B cell (primary cell): ENCODE results near the gene CCKAR. TPM values are rescaled to one million over a fixed set of nuclear protein-coding genes. Genes with fewer than 3 reads are reported as not detected.

Experiments
- ATAC-seq: fragments of 200-7000 bp; cut with Tn5 transposase; one replicate; pipeline ENCODE4 v1.10.0; 2021; ENCODE audit warnings: low read depth, mild to moderate bottlenecking, moderate number of reproducible peaks, moderate library complexity
- CTCF ChIA-PET: fragments of 350-600 bp; sonication (Branson Sonifier 250); formaldehyde crosslinking; loops from one replicate; lab custom pipeline; 2021; ENCODE audit warnings: antibody characterized with exemption, inconsistent platforms; lab: Charles Lee
- POLR2A ChIA-PET: fragments of 350-600 bp; sonication (Branson Sonifier 250); formaldehyde crosslinking; loops from one replicate; lab custom pipeline; 2021; ENCODE audit warnings: antibody characterized with exemption; lab: Charles Lee
- DNase-seq: peaks from one replicate; pipeline ENCODE4 v3.0.0; 2013
- H2AFZ ChIP-seq: 2 replicates; pipeline ENCODE4 v1.6.1; 2012; ENCODE audit warnings: mild to moderate bottlenecking, low read depth, low read length; ENCODE audit not compliant: insufficient read depth, poor library complexity, severe bottlenecking
- H3K27ac ChIP-seq, 2 donors: 1 replicate in 1 of 2; 2 replicates in 1 of 2; pipeline ENCODE4 v1.5.1; 2012 to 2013; ENCODE audit warnings: low read length in 2 of 2, mild to moderate bottlenecking in 2 of 2, moderate library complexity in 1 of 2
- H3K27me3 ChIP-seq, 4 experiments: fragments of 200-600 bp in 1 of 4; sonication (generic) in 1 of 4; replicated peaks in 1 of 4; 1 replicate in 2 of 4; 2 replicates in 2 of 4; pipeline versions ENCODE4 v1.6.1 to v1.7.0; 2013 to 2016; ENCODE audit warnings: low read length in 3 of 4, mild to moderate bottlenecking in 2 of 4, mixed read lengths in 1 of 4, moderate library complexity in 1 of 4; ENCODE audit not compliant: insufficient read depth in 4 of 4, control insufficient read depth in 3 of 4; ENCODE audit errors: control extremely low read depth in 1 of 4
- H3K36me3 ChIP-seq, 2 experiments: replicated peaks in 1 of 2; 1 replicate in 1 of 2; 2 replicates in 1 of 2; pipeline versions ENCODE4 v1.6.1 to v1.7.1; 2013; ENCODE audit warnings: low read length in 1 of 2; ENCODE audit not compliant: insufficient read depth in 2 of 2, control insufficient read depth in 1 of 2; ENCODE audit errors: control extremely low read depth in 1 of 2, extremely low read depth in 1 of 2
- H3K4me1 ChIP-seq, 2 donors: fragments of 200-600 bp in 1 of 2; sonication (generic) in 1 of 2; 1 replicate in 1 of 2; 2 replicates in 1 of 2; pipeline versions ENCODE4 v1.5.1 to v1.6.1; 2013 to 2017; ENCODE audit warnings: low read length in 2 of 2; ENCODE audit not compliant: control insufficient read depth in 2 of 2, insufficient read depth in 2 of 2
- H3K4me2 ChIP-seq: replicated peaks from 2 replicates; pipeline ENCODE3; 2012; ENCODE audit warnings: mild to moderate bottlenecking, low read depth, low read length; ENCODE audit not compliant: poor library complexity, severe bottlenecking
- H3K4me3 ChIP-seq, 5 experiments: fragments of 200-600 bp in 1 of 5; sonication (generic) in 1 of 5; 1 replicate in 3 of 5; 2 replicates in 2 of 5; pipeline versions ENCODE4 v1.5.1 to v1.7.0; 2011 to 2016; ENCODE audit warnings: low read length in 4 of 5, mild to moderate bottlenecking in 4 of 5, low read depth in 2 of 5, control low read depth in 1 of 5, moderate library complexity in 1 of 5; ENCODE audit not compliant: insufficient read depth in 1 of 5; ENCODE audit errors: control extremely low read depth in 1 of 5, extremely low read depth in 1 of 5
- H3K79me2 ChIP-seq: fragments of 200-600 bp; sonication (generic); one replicate; pipeline ENCODE4 v1.6.0; 2016; ENCODE audit warnings: low read length; ENCODE audit not compliant: control insufficient read depth, insufficient read depth
- H3K9ac ChIP-seq: fragments of 200-600 bp; sonication (generic); 2 replicates; pipeline ENCODE4 v1.6.1; 2017; ENCODE audit warnings: mild to moderate bottlenecking, low read length, moderate library complexity
- H3K9me3 ChIP-seq, 3 donors: one replicate each; pipeline versions ENCODE4 v1.6.1 to v1.7.1; 2013; ENCODE audit warnings: low read length in 2 of 3; ENCODE audit not compliant: control insufficient read depth in 2 of 3, insufficient read depth in 1 of 3; ENCODE audit errors: control extremely low read depth in 1 of 3
- H4K20me1 ChIP-seq: 2 replicates; pipeline ENCODE4 v1.6.0; 2012; ENCODE audit warnings: mild to moderate bottlenecking, low read length; ENCODE audit not compliant: insufficient read depth, control insufficient read depth, poor library complexity, severe bottlenecking
- H3K27ac Mint-ChIP-seq: one replicate; pipeline ENCODE4 v1.8.0; 2021; ENCODE audit warnings: mixed read lengths
- H3K27me3 Mint-ChIP-seq: one replicate; pipeline ENCODE4 v1.8.0; 2021; ENCODE audit warnings: mixed read lengths
- H3K4me1 Mint-ChIP-seq: one replicate; pipeline ENCODE4 v1.8.0; 2021; ENCODE audit warnings: mixed read lengths
- H3K4me3 Mint-ChIP-seq: one replicate; pipeline ENCODE4 v1.8.0; 2021; ENCODE audit warnings: mixed read lengths
- H3K9me3 Mint-ChIP-seq: one replicate; pipeline ENCODE4 v1.8.0; 2022; ENCODE audit warnings: mixed read lengths; ENCODE audit not compliant: insufficient read depth
- CTCF ChIP-seq: fragments of 200-600 bp; IDR thresholded peaks from one replicate; pipeline ENCODE4 v1.8.0; 2022; ENCODE audit warnings: antibody characterized with exemption, mild to moderate bottlenecking
- EZH2 ChIP-seq: IDR thresholded peaks from 2 replicates; pipeline ENCODE4 v1.6.1; 2012; ENCODE audit warnings: borderline replicate concordance, low read depth, mild to moderate bottlenecking, moderate library complexity, low read length; ENCODE audit not compliant: insufficient read depth, poor library complexity, severe bottlenecking
- WGBS: methylation state at CpG from one replicate; pipeline ENCODE4 v1.1.5; 2013; ENCODE audit warnings: missing lambda C conversion rate; ENCODE audit not compliant: insufficient coverage; 5-methylcytosine and 5-hydroxymethylcytosine counted together
- intact Hi-C: fragments of 100-400 bp; cut with micrococcal nuclease; formaldehyde crosslinking; loops from one replicate; pipeline ENCODE4 v1.10.0; 2022
- polyA plus RNA-seq: library from polyadenylated mRNA; depleted of rRNA; stranded (reverse); fragments of >200 nt; gene quantifications from 2 replicates; pipeline ENCODE4 v1.2.3, GENCODE V29; 2012
- total RNA-seq, 2 donors: library from RNA; stranded (reverse); fragments of 120-200 nt in 1 of 2; gene quantifications; 1 replicate in 1 of 2; 2 replicates in 1 of 2; pipeline versions ENCODE4 v1.2.3 to v1.2.4, GENCODE V29; 2013 to 2022

The CCKAR gene
- total and polyA plus RNA-seq, 2 donors (not counting 1 experiment from before 2014, with no cell fraction given) = not detected

GRCh38 chr4:26522478-26522877 lies 32.2 kb upstream of the CCKAR start:
- no peaks in the 10 kb centered on the region for H3K9me3 Mint-ChIP-seq
- no peak for ATAC-seq
- H4K20me1 ChIP-seq = no peaks in the 10 kb centered on the region
- H3K79me2 ChIP-seq = no peaks in the 10 kb centered on the region
- H3K27me3 Mint-ChIP-seq = peaks cover 29% of the 10 kb centered on the region
- H3K4me3 ChIP-seq = no peak overlapping the region
- H3K9me3 ChIP-seq = no peaks in the 10 kb centered on the region
- H3K4me2 ChIP-seq = no peak overlapping the region
- POLR2A ChIA-PET = no interaction called here
- no peak overlapping the region for H3K9ac ChIP-seq
- TF ChIP-seq EZH2 = no peak
- no peak for TF ChIP-seq CTCF
- DNase-seq = no peak
- no peak overlapping the region for H2AFZ ChIP-seq
- WGBS = 100% methylated on average over 2 of the region's 3 CpGs
- no peaks in the 10 kb centered on the region for H3K4me1 ChIP-seq
- no peaks in the 10 kb centered on the region for H3K4me1 Mint-ChIP-seq
- peaks cover 0 to 10% (median 0%) of the 10 kb centered on the region in 4 experiments for H3K27me3 ChIP-seq
- no peak overlapping the region for H3K27ac ChIP-seq
- intact Hi-C loops = no loop called here
- no peak overlapping the region for H3K27ac Mint-ChIP-seq
- H3K36me3 ChIP-seq = no peaks in the 10 kb centered on the region
- H3K4me3 Mint-ChIP-seq = no peak overlapping the region
- CTCF ChIA-PET = no interaction called here

- H3K9ac ChIP-seq = no peak overlapping the region
- ChIA-PET CTCF (no interaction called here), POLR2A (no interaction called here)
- TF ChIP-seq EZH2 = no peak
- TF ChIP-seq CTCF = no peak
- Mint-ChIP-seq H3K4me3 (no peak overlapping the region), H3K9me3 (no peaks in the 10 kb centered on the region), H3K4me1 (no peaks in the 10 kb centered on the region), H3K27me3 (peaks cover 34% of the 10 kb centered on the region), H3K27ac (no peak overlapping the region)
- no peaks in the 10 kb centered on the region for H3K9me3 ChIP-seq
- H2AFZ ChIP-seq = no peak overlapping the region
- no peak overlapping the region for H3K4me3 ChIP-seq
- H3K36me3 ChIP-seq = no peaks in the 10 kb centered on the region
- WGBS = 95% methylated on average over 4 of the region's 7 CpGs
- intact Hi-C loops = no loop called here
- H4K20me1 ChIP-seq = no peaks in the 10 kb centered on the region
- no peak for ATAC-seq
- no peaks in the 10 kb centered on the region for H3K79me2 ChIP-seq
- H3K27ac ChIP-seq = no peak overlapping the region
- no peaks in the 10 kb centered on the region for H3K4me1 ChIP-seq
- H3K27me3 ChIP-seq = peaks cover 0 to 10% (median 3%) of the 10 kb centered on the region in 4 experiments
- no peak overlapping the region for H3K4me2 ChIP-seq
- no peak for DNase-seq
Measured at GRCh38 chr4:26520728-26521450, 30.6 kb upstream of the CCKAR start.
